K562 (cell line): ENCODE results near the gene EMID1. TPM values are rescaled to one million over a fixed set of nuclear protein-coding genes. Genes with fewer than 3 reads are reported as not detected.

Source experiments
- GTF2E2 ChIP-seq: fragments of 200-800 bp; sonication (Bioruptor generic); IDR thresholded peaks from 2 replicates; pipeline ENCODE4 v1.6.1; 2016; ENCODE audit warnings: missing genetic modification characterization, missing compliant biosample characterization
- HDAC1 ChIP-seq, 2 experiments: fragments of 450-650 bp; IDR thresholded peaks; 2 replicates each; pipeline ENCODE4 v1.6.1; 2016 to 2017; ENCODE audit warnings: inconsistent platforms in 1 of 2, mild to moderate bottlenecking in 1 of 2, moderate library complexity in 1 of 2
- HNRNPK ChIP-seq: fragments of 200-400 bp; formaldehyde crosslinking; IDR thresholded peaks from one replicate; pipeline ENCODE4 v1.6.1; 2018; ENCODE audit warnings: mild to moderate bottlenecking, low read depth, low read length; ENCODE audit not compliant: poor library complexity, severe bottlenecking
- L3MBTL2 ChIP-seq: fragments of 450-650 bp; IDR thresholded peaks from 2 replicates; pipeline ENCODE4 v1.6.1; 2016; ENCODE audit warnings: mild to moderate bottlenecking, moderate library complexity
- MAZ ChIP-seq, 2 experiments: fragments of 450-650 bp in 1 of 2; sonication (generic) in 1 of 2; formaldehyde crosslinking; IDR thresholded peaks in 1 of 2; conservative IDR thresholded peaks in 1 of 2; 2 replicates each; pipeline versions ENCODE4 v1.4.0 to v1.5.0; 2020; ENCODE audit warnings: mild to moderate bottlenecking in 1 of 2, missing genetic modification reagents in 1 of 2
- MYC ChIP-seq, 2 experiments: fragments of 250-450 bp in 1 of 2; sonication (Bioruptor Pico) in 1 of 2; IDR thresholded peaks; 2 replicates each; pipeline versions ENCODE4 v1.5.1 to v1.6.1; 2012 to 2021; ENCODE audit warnings: low read depth in 2 of 2, borderline replicate concordance in 1 of 2, improper control_type of control experiment in 1 of 2, low read length in 1 of 2, mild to moderate bottlenecking in 1 of 2, moderate library complexity in 1 of 2
- NFIC ChIP-seq: fragments of 450-650 bp; IDR thresholded peaks from 2 replicates; pipeline ENCODE4 v1.6.1; 2017; ENCODE audit warnings: mild to moderate bottlenecking, inconsistent platforms
- polyA plus RNA-seq, 8 experiments: library from polyadenylated mRNA; depleted of rRNA in 4 of 8; stranded (reverse) in 5 of 8; unstranded in 3 of 8; fragments of >200 nt; fragmentation: Nextera tagmentation in 2 of 8; fragmentation: Illumina TruSeq in 1 of 8; extraction: Ambion mirVana in 2 of 8; extraction: Trizol in 1 of 8; gene quantifications; 2 replicates each; pipeline versions ENCODE4 v1.2.1 to v1.2.3, GENCODE V29; 2011 to 2014; ENCODE audit warnings: inconsistent platforms in 1 of 8, missing spikeins in 1 of 8
- total RNA-seq, 7 experiments: library from RNA; depleted of rRNA in 6 of 7; stranded (reverse); fragments of >200 nt in 6 of 7; fragmentation: Illumina TruSeq in 2 of 7; extraction: Trizol in 2 of 7; gene quantifications; 2 replicates each; pipeline versions ENCODE4 v1.2.1 to v1.2.3, GENCODE V29; 2011 to 2021; ENCODE audit warnings: low replicate concordance in 1 of 7
- TF ChIP-seq, protein P1 (sequence below): fragments of 450-650 bp; IDR thresholded peaks from 2 replicates; pipeline ENCODE4 v1.6.1; 2016; ENCODE audit warnings: mild to moderate bottlenecking
- TF ChIP-seq, protein P2 (sequence below): fragments of 200-800 bp; sonication (Bioruptor generic); IDR thresholded peaks from 2 replicates; pipeline ENCODE4 v1.6.1; 2017; ENCODE audit warnings: missing genetic modification characterization, missing compliant biosample characterization
- TF ChIP-seq, protein P3 (sequence below): sonication (generic); formaldehyde crosslinking; IDR thresholded peaks from 2 replicates; pipeline ENCODE4 v1.8.1; 2022; ENCODE audit warnings: missing genetic modification reagents

Gene EMID1
- total and polyA plus RNA-seq, 9 of the 15 experiments (the other 6 are each of a cell fraction or from before 2014, with no cell fraction given), result 0.15 to 7.2 (median 2.7) TPM

DNA sequence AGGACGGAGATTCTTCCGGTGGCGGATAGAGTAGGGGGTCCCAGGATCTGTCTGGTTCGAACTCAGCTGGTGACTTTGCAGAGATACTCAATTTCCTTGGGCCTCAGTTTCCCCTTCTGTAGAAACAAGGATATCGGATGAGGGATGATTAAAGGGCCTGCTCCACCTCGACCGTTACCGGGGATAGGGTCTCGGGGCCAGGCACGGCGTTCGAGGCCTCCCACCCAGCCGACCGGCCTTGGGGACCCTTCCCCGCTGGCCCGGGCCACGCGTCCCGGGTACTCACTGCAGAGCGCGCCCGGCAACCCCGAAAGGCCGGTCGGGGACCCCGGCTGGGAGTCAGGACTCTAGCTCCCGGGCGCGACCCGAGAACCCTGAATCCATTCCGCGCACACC lies 61.8 kb downstream of the EMID1 start (continued):
- TF ChIP-seq, protein P1, sequence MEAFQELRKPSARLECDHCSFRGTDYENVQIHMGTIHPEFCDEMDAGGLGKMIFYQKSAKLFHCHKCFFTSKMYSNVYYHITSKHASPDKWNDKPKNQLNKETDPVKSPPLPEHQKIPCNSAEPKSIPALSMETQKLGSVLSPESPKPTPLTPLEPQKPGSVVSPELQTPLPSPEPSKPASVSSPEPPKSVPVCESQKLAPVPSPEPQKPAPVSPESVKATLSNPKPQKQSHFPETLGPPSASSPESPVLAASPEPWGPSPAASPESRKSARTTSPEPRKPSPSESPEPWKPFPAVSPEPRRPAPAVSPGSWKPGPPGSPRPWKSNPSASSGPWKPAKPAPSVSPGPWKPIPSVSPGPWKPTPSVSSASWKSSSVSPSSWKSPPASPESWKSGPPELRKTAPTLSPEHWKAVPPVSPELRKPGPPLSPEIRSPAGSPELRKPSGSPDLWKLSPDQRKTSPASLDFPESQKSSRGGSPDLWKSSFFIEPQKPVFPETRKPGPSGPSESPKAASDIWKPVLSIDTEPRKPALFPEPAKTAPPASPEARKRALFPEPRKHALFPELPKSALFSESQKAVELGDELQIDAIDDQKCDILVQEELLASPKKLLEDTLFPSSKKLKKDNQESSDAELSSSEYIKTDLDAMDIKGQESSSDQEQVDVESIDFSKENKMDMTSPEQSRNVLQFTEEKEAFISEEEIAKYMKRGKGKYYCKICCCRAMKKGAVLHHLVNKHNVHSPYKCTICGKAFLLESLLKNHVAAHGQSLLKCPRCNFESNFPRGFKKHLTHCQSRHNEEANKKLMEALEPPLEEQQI, result no peak
- TF ChIP-seq NFIC (peak; percentile 32; the same call in 1 of the 2 replicates), MAZ (CRISPR knock-in tag; conservative IDR thresholded peaks at IDR 0.05 in 1 of 2, IDR thresholded peaks at IDR 0.05 in 1 of 2) (0 out of 4 replicates have a peak, but pooled peaks of 1 of the 2 experiments have one; percentile 19), GTF2E2 (tag) (0 out of 2 replicates have a peak, but pooled peaks have one; percentile 35), HDAC1 (IDR thresholded peaks at IDR 0.05) (0 out of 4 replicates have a peak, but pooled peaks of 1 of the 2 experiments have one; percentile 43), L3MBTL2 (peak; percentile 35), MYC (IDR thresholded peaks at IDR 0.05; ENCODE audit: low read depth, low read length) (no peak), MYC (CRISPR knock-in tag; IDR thresholded peaks at IDR 0.05; ENCODE audit: borderline replicate concordance, low read depth) (0 out of 2 replicates have a peak, but pooled peaks have one; percentile 13), HNRNPK (no peak)
- TF ChIP-seq, protein P2, sequence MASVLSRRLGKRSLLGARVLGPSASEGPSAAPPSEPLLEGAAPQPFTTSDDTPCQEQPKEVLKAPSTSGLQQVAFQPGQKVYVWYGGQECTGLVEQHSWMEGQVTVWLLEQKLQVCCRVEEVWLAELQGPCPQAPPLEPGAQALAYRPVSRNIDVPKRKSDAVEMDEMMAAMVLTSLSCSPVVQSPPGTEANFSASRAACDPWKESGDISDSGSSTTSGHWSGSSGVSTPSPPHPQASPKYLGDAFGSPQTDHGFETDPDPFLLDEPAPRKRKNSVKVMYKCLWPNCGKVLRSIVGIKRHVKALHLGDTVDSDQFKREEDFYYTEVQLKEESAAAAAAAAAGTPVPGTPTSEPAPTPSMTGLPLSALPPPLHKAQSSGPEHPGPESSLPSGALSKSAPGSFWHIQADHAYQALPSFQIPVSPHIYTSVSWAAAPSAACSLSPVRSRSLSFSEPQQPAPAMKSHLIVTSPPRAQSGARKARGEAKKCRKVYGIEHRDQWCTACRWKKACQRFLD (CRISPR knock-in tag), result peak; percentile 81; the same call in 1 of the 2 replicates
- TF ChIP-seq, protein P3, sequence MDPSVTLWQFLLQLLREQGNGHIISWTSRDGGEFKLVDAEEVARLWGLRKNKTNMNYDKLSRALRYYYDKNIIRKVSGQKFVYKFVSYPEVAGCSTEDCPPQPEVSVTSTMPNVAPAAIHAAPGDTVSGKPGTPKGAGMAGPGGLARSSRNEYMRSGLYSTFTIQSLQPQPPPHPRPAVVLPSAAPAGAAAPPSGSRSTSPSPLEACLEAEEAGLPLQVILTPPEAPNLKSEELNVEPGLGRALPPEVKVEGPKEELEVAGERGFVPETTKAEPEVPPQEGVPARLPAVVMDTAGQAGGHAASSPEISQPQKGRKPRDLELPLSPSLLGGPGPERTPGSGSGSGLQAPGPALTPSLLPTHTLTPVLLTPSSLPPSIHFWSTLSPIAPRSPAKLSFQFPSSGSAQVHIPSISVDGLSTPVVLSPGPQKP (CRISPR knock-in tag), result no peak
